ENCODE results near the gene PXDC1.
"Not testable (repeated sequence)": the region's sequence is repeated elsewhere in the genome, so short reads cannot be mapped to it uniquely, and the experiment has no call there.

PXDC1 gene

DNA sequence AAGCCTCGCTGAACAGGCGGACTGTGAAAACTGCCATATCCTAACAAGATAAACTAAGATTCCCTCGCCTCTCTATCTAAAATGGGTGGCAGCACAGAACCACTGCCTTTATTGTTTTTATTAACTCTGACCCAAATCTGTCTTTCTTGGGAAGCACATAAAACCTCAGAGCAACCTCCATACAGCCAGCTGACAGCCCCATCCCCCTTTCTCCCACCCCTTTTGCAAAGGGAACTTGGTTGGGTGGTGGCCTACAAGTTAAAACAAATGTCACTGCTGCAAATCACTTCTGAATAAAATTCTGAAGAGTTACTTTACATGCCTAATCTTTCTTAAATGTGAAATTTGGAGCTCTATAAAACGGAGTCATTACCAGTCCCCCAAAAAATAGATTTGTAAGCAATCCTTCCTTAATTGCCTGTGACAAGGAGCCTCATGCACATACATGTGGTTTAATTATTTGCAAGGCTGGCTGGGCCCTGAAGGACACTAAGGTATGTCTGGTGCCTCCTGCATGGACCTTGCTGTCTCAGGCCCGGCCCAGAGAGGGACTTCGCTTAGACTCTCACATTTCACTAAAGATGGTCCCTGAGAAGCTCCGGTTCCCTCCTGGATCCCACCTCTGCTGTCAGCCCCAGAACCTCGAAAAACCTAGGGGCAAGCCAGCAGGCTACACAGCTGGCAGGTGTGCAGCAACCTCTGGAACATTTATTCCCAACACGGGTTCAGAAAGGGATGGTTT, 21.7 kb downstream of the PXDC1 start:
- DNase-seq, result no peak

DNA sequence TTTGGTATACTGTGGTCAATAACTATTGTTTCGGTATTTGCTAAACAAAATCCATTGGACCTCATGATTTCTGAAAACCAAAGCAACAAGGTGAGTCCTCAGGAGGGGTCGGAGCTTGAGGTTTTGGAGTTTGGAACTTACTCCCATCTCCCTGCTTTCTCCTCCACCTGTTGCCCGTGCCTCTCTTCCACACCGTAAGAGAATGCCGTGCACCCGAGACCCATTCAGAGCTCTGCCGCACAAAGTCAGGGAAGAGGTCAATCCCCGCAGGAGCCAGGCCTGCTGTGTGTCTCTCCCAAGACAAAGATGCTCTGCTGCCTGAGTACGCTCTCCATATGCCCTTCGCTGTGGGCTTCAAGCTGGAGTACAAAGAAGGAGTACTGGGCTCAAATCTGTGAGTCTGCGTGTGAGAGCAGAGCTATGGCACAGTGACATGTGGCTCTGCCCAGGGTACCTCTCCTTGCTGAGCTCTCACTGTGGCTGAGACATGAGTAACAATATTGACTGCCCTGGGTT, 23.9 kb downstream of the PXDC1 start:
- no peak for DNase-seq

DNA sequence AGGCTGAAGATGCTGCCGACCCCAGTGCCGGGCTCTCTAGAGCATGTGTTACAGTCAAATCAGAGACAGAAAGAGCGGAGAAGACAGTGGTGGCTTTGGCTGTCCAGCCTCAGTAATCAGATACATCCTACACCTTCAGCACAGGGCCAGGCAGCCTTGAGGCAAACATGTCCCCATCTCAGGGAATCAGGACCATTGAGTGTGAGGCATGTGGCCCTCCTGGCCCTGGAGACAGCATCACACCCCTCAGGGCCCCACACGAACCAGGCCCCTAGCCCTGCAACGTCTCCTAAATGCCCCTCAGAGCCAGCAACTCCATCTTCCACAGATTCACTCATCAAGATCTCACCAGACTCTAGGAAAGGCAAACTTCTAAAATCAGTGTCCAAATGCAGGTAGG, 24.5 kb downstream of the PXDC1 start:
- DNase-seq, result no peak

DNA sequence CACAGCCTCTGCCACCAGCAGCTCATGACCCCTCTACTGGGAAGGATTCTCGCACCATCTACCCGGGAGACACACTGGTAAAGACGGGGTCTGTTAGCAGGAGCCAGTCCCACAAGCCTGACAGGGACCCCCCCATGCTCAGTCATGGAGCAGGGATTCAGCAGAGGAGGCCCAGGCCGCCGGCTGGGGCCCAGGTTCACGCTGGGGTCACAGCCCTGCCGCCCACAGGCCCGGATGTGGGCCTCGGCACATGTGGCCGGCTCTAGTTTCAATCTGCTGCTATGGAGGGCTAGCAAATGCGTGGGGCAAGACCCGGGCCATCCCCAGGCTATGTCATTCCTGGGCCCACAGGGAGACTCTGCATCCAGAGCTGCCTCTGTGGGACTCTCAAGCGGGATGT, 25.1 kb downstream of the PXDC1 start:
- DNase-seq, result no peak

DNA sequence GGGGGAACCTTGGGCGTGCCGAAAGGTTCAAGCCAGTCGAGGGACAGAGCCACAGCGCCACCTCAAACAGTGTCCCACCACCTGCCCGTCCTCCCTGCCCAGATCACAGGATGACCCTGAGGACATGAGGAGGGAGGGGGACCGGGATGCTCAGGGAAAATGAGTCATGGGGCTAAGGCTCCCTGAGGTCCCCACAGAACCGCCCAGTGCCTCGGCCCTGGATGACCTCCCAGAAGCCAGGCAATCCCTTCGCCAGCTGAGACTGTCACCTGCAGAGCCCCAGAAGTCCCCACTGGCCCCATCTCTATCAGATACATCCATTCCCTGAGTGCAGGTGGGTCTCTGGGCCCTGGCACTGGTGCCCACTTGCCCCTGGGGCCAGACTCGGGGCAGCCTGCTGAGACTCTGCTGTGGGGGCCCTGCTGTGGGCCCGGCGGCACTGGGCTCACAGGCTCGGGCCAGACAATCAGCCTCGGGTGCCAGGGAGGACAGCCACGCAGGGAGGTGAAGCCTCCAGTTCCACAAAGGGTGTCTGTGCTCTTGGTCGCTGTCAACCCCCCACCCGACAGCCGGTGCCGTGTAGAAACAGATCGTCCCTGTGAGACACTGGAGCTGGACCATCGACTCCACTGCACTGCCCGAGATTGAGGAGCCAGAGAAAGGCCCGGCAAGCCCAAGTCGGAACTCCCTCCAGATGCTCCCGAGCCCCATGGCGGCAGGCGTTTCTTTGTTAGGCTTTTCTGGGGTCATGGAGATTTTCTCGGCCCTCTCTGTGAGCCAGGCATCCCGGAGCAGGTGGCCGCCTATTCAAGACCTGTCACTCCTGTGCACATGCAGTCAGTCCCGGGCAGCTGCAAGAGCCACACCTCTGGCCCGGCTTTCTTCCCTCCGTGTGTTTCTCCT, 26.1 kb downstream of the PXDC1 start:
- no peak for DNase-seq

DNA sequence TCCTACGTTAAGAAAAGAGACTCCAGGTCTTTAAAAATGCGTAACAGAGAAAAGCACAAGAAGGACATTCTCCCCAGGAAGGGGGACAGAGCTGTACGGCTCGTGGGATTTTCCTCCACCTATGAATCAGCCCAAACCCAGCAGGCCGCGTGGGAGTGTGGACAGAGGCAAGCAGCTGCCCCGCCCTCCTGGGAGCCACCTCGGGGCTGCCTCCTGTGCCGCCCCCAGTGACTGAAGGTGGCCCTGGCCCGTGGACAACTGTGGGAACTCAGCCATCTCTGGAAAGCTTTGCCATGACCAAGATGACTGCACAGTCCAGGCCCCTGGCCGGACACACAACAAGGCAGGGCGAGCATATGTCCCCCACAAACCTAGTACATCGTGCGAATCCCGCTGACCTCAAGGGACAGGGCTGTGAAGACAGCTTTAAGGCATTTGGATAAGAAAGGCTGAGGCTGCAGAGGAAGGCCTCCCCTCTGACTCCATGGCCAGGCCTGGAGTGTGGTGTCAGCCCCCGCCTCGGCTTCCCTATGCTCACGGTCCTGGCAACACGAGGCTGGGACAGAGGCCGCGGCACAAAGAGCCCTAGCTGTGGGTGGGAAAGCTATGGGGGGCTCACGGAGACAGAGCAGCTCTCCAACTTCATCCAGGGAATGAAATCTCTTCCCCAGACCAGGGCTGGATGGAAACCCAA, 26.9 kb downstream of the PXDC1 start:
- DNase-seq, result no peak

DNA sequence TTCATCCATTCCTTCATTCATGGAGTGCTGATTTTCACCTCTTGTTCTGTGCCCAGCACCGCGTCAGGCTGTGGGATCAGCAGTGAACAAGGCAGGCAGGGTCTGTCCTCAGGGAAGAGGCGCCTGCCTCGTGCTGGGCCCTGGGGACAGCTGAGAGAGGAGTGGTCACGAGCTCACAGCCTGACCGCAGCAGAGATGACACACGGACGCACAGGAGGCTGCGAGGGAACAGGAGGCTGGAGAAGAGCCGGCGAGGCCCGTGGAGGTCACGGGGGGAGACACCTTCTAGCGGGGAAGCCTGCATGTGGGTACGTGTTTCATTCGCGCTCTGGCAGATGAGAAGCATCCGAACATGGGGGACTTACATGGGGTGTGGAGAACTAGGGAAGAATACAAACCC, 27.5 kb downstream of the PXDC1 start:
- no peak for DNase-seq

DNA sequence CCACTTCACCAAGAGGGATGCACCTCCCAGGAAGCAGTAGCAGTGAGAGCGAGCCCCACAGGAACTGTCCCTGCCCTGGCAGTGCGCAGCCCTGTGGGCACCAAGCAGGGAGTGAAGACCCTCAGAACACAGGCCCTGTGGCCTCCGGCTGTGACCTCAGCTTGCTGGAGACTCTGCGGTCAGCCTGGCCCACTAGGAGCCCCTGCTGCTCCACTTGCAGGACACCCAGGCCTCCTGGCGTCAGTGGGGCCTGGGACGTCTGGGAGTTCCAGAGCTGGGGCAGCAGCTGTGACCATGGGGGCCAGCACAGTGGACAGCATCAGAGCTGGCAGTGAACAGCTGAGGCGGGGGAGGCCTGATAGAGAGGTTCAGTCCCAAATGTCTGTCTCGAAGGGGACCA, 28.3 kb downstream of the PXDC1 start:
- DNase-seq, result no peak

DNA sequence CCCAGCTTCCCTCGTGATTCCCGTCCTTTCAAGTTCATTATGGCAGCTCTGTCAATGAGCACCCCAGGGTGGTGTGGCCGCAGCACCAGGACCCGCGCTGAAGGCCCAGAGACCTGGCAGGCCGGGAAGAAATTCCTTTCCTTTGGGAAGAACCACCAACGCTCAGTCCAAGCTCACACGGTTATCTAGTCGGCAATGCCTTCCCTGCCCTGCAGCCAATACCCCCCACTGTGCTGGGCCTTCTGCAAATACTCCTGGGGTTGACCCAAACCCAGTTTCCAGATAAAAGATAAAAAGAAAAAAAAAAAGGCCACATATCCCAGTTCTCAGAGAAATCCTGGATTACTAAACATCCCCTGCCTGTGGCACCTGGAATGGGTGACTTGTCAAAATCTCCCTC, 28.7 kb downstream of the PXDC1 start:
- no peak for DNase-seq

DNA sequence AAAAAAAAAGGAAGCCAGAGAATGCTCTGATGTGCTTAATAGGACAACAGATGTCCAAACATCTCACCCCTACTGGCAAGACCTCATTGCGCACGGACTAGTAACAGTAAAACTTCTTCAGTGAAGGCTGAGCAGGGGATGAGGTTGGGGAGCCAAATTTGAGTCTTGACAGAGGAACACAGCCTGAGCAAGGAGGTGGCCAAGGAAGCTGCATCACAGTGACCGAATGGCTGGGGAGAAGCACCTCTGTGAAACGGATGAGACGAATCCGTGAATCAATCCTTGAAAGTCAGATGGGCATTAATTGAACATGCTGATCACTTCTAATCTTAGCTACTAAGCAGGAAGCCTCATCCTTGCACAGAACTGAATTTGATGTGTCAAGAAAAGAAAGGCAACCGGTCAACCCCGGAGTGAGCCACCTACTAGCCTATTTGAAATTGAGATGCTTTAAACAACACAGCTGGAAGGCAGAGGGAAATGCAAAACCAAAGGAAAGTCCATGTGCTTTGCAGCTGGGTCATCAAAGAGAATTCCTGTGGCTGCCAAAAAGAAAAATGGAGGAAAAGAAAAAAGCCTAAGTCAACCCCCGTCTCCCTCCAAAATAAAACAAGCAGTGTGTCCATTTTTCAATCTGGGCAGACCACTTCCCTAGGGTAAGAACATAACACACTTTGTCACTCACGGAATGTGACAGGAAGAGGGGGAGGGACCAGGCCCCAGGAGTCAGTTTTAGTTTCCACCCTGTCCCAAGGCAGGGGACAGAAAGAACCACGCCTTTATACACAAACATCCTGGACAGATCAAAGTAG, 29.5 kb downstream of the PXDC1 start:
- no peak for DNase-seq

DNA sequence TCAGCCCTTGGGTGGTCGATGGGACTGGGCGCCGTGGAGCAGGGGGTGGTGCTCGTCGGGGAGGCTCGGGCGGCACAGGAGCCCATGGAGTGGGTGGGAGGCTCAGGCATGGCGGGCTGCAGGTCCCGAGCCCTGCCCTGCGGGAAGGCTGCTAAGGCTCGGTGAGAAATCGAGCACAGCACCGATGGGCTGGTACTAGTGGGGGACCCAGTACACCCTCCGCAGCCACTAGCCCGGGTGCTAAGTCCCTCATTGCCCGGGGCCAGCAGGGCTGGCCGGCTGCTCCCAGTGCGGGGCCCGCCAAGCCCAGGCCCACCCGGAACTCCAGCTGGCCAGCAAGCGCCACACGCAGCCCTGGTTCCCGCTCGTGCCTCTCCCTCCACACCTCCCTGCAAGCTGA, 30.7 kb downstream of the PXDC1 start:
- DNase-seq, result not testable (repeated sequence)

DNA sequence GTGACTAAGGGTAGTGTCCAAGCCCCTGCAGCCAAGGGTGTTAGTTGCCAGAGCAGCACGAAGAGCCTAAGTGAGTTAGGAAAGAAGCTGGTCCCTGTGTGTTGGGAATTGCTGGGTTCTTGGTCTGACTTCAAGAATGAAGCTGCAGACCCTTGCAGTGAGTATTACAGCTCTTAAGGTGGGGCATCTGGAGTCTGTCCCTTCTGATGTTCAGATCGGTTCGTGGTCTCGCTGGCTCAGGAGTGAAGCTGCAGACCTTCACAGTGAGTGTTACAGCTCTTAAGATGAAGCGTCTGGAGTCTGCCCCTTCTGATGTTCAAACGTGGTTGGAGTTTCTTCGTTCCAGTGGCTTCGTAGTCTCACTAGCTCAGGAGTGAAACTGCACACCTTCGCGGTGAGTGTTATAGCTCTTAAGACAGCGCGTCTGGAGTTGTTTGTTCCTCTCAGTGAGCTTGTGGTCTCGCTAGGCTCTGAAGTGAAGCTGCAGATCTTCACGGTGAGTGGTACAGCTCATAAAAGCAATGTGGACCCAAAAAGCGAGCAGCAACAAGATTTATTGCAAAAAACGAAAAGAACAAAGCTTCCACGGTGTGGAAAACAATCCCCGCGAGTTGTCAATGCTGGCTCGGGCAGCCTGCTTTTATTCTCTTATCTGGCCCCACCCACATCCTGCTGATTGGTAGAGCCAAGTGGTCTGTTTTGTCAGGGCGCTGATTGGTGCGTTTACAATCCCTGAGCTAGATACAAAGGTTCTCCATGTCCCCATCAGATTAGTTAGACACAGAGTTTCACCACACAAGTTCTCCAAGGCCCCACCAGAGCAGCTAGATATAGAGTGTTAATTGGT, 31.8 kb downstream of the PXDC1 start:
- DNase-seq, result no peak

DNA sequence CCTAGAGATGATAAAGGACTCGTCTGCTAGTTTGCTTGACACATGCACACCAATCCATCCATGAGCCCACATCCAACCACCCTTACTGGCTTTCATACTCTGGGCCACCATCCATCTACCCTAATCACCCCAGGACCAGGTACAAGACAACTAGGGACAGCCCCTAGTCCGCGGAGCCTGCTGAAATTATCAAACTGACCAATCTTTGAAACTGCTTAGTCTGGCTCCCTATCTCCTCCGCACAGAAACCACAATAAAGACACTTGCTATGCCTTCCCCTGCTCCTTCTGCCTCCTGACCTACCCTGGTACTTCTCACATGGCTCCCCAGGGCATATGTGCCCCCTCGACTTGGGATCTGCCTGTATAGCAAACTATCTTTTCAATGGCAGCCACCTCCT, 33.1 kb downstream of the PXDC1 start:
- DNase-seq, result no peak

DNA sequence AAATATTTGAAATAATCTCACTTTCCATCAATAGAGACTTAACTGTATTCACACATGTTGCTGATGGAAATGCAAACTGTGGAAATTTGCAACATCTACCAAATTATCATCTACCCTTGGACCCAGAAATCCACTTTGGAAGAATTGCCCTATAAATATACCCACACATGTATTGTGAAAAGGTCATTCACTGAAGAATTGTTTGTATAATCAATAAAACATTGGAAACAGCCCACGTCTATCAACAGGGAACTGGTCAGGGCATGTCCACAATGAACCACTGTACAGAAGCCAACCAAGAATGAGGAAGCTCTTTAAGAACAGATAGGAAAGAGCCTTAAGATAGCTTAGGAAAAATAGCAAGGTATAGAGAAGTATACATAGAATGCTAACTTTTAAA, 36.2 kb downstream of the PXDC1 start:
- DNase-seq, result no peak

DNA sequence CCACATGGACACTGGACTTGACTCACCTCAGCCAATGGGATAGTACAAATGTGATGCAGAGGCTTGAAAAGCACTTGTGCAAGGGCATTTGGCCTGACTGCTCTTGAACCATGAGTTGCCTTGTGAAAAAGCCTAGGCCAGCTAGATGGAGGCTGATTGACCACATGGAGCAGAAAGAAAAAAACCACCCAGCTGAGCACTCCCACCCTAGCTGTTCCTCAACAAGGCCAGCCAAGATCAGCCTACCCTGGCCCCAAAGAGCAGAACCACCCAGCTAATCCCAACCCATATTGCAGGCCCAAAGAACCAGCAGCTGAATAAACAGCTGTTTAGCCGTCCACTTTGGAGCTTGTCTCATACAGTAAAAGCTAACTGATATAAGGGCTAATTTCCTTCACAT, 36.7 kb downstream of the PXDC1 start:
- DNase-seq, result no peak

DNA sequence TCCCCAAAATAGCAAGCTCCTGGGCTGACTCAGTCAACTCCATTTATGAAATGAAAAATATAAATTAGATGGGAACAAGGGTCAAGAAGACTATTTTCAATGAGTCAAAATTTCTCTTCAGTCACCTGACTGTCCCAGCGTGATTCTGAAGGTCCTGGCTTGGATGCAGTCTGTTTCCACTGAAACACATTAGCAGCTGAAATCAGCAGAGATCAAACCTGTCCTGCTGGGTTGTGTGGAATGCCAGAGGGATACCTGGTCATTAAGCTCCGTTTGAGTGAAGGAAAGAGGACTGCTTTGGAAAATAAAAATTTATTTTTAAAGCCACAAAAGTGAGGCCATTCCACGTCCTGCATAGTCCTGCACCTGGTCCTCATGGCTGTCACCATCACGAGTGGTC, 37.4 kb downstream of the PXDC1 start:
- no peak for DNase-seq

DNA sequence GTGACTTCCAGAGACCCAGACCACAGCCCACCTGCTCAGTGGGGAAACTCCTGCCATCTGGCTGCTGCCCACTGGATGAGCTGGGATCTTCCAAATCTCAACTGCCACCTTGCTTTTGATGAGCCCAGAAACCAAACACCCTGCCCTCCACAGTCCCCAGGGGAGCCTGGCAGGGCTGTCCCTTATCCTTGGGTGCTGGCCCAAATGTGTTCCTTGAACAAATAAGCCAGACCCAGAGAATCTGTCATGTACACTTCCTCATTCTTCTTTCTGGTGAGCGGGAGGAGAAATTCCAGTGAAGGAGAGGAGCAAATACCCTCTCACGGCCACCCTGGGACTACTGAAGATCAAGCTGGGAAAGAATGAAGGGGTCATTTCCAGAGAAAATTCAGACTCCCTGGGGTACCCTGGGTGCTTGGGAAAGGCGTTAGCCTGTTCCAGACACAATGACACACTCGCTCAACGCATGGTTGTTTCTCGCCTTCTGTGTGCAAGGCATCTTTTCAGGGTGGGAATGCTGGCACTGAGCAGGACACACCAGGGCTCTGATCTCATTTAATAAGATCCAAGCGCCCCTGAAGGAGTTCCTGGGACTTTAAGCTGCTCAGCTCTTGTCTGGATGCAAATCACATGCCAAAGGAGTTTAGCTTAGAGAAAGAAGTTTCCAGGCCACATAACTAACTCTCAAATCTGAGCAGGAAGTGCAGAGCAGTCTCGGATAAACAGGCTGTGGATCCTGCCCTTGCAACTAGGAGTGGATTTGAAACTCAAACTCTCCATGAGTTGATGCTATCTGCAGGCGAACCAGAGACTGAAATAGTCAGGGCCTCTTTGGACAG, 38.5 kb downstream of the PXDC1 start:
- no peak for DNase-seq

DNA sequence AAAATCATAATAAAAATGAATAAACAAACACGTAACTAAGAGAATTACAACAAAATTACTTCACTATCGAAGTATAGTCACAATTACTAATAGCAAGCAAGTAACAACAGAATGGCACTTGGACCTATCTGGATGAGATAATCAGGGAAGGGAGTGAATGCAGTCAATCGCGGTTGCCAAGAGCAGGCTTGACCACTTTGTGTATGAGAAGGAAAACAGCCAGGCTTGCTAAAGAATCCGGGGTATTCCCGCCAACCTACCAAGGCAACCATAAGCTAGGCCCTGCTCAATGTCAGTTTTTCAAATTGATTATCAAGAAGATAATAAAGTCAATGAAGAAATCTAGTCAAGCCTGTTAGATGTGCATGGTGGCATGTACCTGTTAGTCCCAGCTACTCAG, 39.7 kb downstream of the PXDC1 start:
- DNase-seq, result no peak

DNA sequence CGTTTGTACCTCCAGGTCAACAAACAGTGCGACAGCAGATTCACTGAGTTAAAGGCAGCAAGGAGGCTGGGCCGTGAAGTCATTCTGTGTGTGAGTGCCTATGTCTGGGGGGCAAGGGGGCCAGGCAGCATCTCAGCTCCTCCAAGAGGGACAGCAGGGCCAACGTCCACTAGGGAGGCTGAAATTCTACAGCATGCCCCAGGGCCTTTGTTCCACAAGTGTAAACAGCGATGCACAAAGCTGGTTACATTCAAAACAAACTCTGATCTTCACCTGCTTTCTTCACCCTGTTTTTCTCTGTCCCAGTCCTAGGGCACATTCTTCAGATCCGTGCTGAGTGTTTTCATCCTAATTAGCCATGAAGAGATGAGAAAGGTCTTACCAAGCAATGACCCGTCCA, 41.1 kb downstream of the PXDC1 start:
- no peak for DNase-seq

DNA sequence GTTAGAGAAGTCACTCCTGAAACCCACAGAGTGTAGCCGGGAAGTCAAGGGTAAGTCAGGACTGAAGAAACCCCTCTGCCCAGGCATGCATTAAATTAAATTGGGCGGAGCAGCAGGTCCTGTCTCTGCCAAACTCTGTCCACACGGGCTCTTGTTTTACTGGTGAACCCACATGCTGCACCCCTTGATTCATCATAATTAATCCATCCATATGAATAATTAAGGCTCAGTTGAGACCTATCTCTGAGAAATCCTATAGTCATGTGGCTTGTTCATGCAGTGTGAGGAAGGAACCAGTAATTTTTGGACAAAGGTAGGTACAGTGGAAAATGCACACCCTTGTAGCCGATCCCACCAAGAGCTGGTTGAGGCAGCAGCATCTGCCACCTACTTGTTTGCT, 43.0 kb downstream of the PXDC1 start:
- no peak for DNase-seq
